AG04450 (cell line): ENCODE results near the gene PRKCH. TPM values are rescaled to one million over a fixed set of nuclear protein-coding genes. Genes with fewer than 3 reads are reported as not detected.

Source experiments
- CTCF ChIA-PET: fragments of 300-600, 350-600 bp; formaldehyde crosslinking; extraction: SDS; loops from one replicate; lab custom pipeline; 2022; ENCODE audit warnings: antibody characterized with exemption, inconsistent platforms; lab: Charles Lee
- POLR2A ChIA-PET: fragments of 350-600 bp; formaldehyde crosslinking; extraction: SDS; loops from one replicate; lab custom pipeline; 2021; ENCODE audit warnings: antibody characterized with exemption, inconsistent platforms; lab: Yijun Ruan, JAX
- DNase-seq: peaks from one replicate; pipeline ENCODE4 v3.0.0-alpha.2; 2011; ENCODE audit warnings: low read depth, low spot score
- H3K27ac ChIP-seq: one replicate; pipeline ENCODE4 v1.5.1; 2012; ENCODE audit warnings: low read depth, low read length, control low read depth
- H3K27me3 ChIP-seq: one replicate; pipeline ENCODE4 v1.6.0; 2012; ENCODE audit warnings: low read length; ENCODE audit not compliant: control insufficient read depth, insufficient read depth
- H3K4me3 ChIP-seq: 2 replicates; pipeline ENCODE4 v1.5.1; 2011; ENCODE audit warnings: mild to moderate bottlenecking, low read depth, low read length, control low read depth
- H3K9me3 ChIP-seq: 2 replicates; pipeline ENCODE4 v1.5.1; 2012; ENCODE audit warnings: low read length; ENCODE audit not compliant: control insufficient read depth, insufficient read depth
- polyA plus RNA-seq: library from polyadenylated mRNA; depleted of rRNA; stranded (reverse); fragments of >200 nt; gene quantifications from 2 replicates; pipeline ENCODE4 v1.2.3, GENCODE V29; 2011
- TF ChIP-seq, protein P1 (sequence below): IDR thresholded peaks from 2 replicates; pipeline ENCODE4 v1.5.1; 2011; ENCODE audit warnings: low read depth, low read length, control low read depth, inconsistent platforms

The PRKCH gene
- polyA plus RNA-seq, 1 experiment: 1.6 TPM

DNA sequence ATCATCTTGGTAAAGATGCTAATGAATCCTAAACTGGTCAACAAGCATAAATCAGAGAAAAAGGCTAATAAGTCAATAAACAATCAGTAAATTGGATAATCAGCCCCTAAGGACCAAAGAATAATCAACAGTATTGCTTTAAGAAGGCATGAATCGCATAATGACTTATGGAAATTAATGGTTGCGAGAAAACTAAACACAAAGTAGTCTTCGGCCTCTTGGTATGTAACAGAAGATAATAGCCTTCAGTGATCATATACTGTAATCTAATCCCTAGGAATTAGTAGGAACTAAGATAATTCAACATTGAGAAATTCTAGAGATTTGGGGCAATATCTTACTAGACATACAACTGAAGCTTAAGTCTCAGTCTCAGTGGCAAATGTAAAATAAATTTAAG lies 122.1 kb downstream of the PRKCH start:
- peaks cover 18% of the 10 kb centered on the region for H3K27me3 ChIP-seq
- H3K27ac ChIP-seq: no peak overlapping the region
- DNase-seq: no peak
- TF ChIP-seq, protein P1, sequence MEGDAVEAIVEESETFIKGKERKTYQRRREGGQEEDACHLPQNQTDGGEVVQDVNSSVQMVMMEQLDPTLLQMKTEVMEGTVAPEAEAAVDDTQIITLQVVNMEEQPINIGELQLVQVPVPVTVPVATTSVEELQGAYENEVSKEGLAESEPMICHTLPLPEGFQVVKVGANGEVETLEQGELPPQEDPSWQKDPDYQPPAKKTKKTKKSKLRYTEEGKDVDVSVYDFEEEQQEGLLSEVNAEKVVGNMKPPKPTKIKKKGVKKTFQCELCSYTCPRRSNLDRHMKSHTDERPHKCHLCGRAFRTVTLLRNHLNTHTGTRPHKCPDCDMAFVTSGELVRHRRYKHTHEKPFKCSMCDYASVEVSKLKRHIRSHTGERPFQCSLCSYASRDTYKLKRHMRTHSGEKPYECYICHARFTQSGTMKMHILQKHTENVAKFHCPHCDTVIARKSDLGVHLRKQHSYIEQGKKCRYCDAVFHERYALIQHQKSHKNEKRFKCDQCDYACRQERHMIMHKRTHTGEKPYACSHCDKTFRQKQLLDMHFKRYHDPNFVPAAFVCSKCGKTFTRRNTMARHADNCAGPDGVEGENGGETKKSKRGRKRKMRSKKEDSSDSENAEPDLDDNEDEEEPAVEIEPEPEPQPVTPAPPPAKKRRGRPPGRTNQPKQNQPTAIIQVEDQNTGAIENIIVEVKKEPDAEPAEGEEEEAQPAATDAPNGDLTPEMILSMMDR: no peak
- H3K9me3 ChIP-seq: no peaks in the 10 kb centered on the region
- no peak overlapping the region for H3K4me3 ChIP-seq
- CTCF ChIA-PET: no interaction called here
- POLR2A ChIA-PET: no interaction called here

DNA sequence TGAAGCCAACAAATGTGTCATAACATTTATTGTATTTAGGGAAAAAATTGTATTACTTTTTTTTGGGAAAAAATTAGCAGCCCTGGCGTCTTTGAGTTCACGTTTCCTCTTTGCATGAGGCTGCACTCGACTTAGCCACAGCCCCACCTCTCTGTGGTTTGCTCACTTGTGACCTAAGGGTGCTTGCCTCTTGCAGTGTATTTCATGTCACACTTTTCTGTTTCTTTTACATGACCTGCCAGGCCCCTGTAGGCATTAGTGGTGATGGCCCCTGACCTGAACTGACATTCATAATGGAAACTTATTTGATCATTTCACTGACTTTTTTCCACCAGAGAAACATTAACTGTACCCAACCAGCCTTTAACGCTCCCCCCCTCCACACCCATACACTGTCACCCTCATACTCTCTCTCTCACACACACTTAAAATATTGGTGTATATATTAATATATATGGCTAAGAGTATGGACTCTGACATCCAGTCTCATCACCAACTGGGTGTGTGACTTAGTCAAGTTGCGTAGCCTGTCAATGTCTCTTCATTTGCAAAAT lies 122.9 kb downstream of the PRKCH start:
- Histone ChIP-seq H3K27ac (no peak overlapping the region), H3K4me3 (no peak overlapping the region), H3K9me3 (no peaks in the 10 kb centered on the region), H3K27me3 (peaks cover 22% of the 10 kb centered on the region)
- POLR2A ChIA-PET: no interaction called here
- CTCF ChIA-PET: no interaction called here
- no peak for DNase-seq
- TF ChIP-seq, protein P1: no peak

DNA sequence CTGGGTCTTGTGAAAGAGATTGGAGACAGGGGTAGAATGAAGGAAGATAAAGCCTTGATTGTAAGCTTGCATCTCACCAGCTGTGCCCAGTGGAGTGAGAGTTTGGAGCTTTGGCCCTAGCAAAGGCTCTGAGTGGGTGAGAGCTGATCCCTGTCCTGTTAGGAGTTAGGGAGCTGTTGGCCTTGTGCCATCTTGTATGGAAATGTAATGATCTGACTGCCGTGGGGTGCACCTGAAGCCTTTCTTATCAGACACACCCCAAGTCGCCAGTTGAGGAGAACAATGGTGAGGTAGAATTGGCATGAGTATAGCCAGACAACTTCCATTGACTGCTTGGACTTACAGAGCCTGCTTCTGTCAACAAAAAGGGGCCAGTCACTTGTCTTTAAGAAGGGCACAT lies 130.1 kb downstream of the PRKCH start:
- Histone ChIP-seq H3K4me3 (no peak overlapping the region), H3K27ac (no peak overlapping the region), H3K27me3 (peaks cover 25% of the 10 kb centered on the region), H3K9me3 (no peaks in the 10 kb centered on the region)
- ChIA-PET CTCF (interaction anchor here (2.0 to 6.0 kb wide), 2 partner anchors 155 to 386 kb away, joined by 4 to 37 read pairs; no protein-coding TSS in a partner anchor), POLR2A (no interaction called here)
- DNase-seq: no peak
- TF ChIP-seq, protein P1: no peak

GRCh38 chr14:61451891-61452400 lies 130.6 kb downstream of the PRKCH start:
- TF ChIP-seq, protein P1: no peak
- ChIA-PET POLR2A (no interaction called here), CTCF (interaction anchor here (2.0 to 6.0 kb wide), 2 partner anchors 155 to 385 kb away, joined by 4 to 37 read pairs; no protein-coding TSS in a partner anchor)
- peaks cover 23% of the 10 kb centered on the region for H3K27me3 ChIP-seq
- H3K27ac ChIP-seq: no peak overlapping the region
- no peaks in the 10 kb centered on the region for H3K9me3 ChIP-seq
- no peak for DNase-seq
- no peak overlapping the region for H3K4me3 ChIP-seq

DNA sequence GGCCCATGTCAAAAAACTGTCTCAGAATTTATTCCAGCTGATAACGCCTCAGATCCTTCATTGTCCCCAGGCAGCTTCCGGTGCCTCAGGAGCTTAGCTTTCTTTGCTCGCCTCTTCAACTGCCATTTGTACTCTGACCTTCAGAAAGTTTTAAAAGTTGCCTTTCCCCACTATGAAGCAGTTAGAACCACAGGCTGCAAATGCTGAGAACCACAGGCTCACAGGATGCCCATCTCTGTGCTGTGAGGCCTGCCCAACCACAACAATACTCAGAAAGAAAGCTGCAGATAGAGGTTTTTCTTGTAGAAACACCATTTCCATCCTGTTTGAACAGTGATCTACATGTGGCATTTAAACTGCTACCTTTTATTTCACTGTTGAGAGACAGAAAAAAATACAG lies 131.1 kb downstream of the PRKCH start:
- no peak for DNase-seq
- Histone ChIP-seq H3K27me3 (peaks cover 23% of the 10 kb centered on the region), H3K27ac (no peak overlapping the region), H3K4me3 (no peak overlapping the region), H3K9me3 (no peaks in the 10 kb centered on the region)
- ChIA-PET CTCF (interaction anchor here (2.0 to 6.0 kb wide), 2 partner anchors 156 to 385 kb away, joined by 4 to 37 read pairs; no protein-coding TSS in a partner anchor), POLR2A (no interaction called here)
- TF ChIP-seq, protein P1: no peak
